ENCODE measurements around the gene SMCHD1.
"Not testable (repeated sequence)": the region's sequence is repeated elsewhere in the genome, so short reads cannot be mapped to it uniquely, and the experiment has no call there.

The SMCHD1 gene

DNA sequence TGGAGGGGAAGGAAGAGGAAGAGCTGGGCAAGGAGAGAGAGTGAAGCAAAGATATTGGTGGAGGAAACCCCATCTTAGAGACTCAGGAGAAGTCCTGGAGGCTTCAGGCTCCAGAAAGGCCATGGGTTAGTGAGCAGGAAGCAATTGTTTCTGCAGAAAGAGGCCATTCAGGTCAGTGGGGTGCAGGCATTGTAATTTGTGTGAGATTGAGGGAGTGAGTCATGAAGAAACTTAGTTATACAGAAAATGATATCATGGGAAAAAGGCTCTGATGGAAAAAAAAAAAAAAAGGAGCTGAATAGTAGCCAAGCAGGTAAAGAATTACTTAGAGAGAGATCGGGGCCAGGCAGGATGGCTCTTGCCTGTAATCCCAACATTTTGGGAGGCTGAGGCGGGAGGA is 195.3 kb downstream of the SMCHD1 start:
- Mint-ChIP-seq H3K27ac (peak overlapping the region; percentile 33), H3K4me1 (ENCODE audit: low read depth) (peaks cover 84% of the 10 kb centered on the region), H3K36me3 (ENCODE audit: low read depth) (peaks cover 98% of the 10 kb centered on the region), H3K9me3 (no peaks in the 10 kb centered on the region), H3K4me3 (peak overlapping the region; percentile 38), H3K27me3 (no peaks in the 10 kb centered on the region)
- intact Hi-C loops (cut with micrococcal nuclease): loop anchor here (10.0 kb wide), 1 partner anchor 46 kb away; no protein-coding TSS in a partner anchor

DNA sequence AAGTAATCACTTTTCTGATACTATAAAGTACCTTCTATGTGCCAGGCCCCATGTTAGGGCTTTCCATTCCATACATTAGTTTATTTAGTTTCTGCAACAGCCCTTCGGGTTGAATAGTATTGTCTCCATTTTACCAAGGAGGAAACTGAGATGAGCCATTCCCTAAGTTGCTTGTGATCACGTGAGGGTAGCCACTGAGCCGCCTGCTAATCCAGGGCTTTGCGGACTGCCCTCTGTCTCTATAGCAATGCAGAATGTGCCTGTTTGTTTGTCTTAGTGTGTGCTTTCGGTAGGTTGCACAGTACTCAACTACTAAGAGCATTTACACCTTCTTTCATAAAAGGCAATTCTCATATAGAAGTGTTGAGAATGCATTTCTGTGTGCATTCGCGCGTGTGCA is 196.2 kb downstream of the SMCHD1 start:
- Mint-ChIP-seq H3K4me3 (no peak overlapping the region), H3K36me3 (ENCODE audit: low read depth) (peaks cover 96% of the 10 kb centered on the region), H3K27me3 (no peaks in the 10 kb centered on the region), H3K27ac (peak overlapping the region; percentile 33), H3K4me1 (ENCODE audit: low read depth) (peaks cover 82% of the 10 kb centered on the region), H3K9me3 (no peaks in the 10 kb centered on the region)
- intact Hi-C loops (cut with micrococcal nuclease): loop anchor here (10.0 kb wide), 1 partner anchor 47 kb away; no protein-coding TSS in a partner anchor

DNA sequence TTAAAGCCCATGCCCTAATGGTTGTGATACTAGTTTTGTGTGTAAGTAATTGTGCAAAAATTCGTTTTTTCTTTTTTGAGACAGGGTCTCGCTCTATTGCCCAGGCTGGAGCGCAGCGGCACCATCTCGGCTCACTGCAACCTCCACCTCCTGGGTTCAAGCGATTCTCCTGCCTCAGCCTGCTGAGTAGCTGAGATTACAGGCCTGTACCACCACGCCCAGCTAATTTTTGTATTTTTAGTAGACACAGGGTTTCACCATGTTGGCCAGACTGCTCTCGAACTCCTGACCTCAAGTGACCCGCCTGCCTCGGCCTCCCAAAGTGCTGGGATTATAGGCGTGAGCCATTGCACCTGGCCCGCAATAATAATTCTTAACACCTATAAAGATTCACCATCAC is 196.9 kb downstream of the SMCHD1 start:
- Mint-ChIP-seq H3K36me3 (ENCODE audit: low read depth) (peaks cover 90% of the 10 kb centered on the region), H3K4me1 (ENCODE audit: low read depth) (peaks cover 89% of the 10 kb centered on the region)
- H3K27me3 Mint-ChIP-seq, H3K4me3 Mint-ChIP-seq, H3K27ac Mint-ChIP-seq, H3K9me3 Mint-ChIP-seq: not testable (repeated sequence)
- intact Hi-C loops (cut with micrococcal nuclease): loop anchor here (10.0 kb wide), 1 partner anchor 48 kb away; no protein-coding TSS in a partner anchor

DNA sequence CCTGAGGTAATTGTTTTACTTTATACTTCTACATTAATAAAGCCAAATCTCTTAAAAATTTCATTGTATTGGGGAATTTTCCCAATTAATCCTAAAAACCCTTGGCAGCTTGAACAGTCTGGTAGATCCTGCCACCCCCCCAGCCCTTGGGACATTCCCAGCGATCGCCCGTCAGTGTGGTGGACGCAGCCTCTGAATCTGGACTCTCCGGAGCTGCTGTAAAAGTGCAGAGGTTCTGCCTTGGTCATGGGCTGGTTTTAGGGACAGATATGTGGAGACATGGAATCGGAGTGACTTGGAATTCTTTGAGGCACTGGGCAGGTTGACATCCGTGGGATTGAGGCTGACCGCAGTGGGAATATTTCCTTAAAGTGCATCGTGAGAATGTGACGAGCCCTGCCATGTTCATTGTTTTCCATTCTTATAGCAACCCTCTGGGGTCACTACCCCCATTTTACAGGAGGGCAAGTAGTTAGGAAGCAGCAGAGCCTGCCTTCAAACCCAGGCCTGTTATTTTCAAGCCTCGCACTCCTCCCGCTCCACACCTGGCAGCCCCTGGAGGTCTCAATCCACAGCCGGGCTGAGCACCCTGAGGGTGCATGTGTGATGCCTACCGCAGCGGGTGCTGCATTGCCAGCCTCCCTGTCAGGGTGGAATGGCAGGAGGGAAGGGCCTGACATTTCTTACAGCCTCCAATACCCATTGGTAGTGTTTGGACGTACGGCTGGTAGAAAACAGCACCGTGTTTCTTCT is 197.8 kb downstream of the SMCHD1 start:
- Mint-ChIP-seq H3K27ac (peak overlapping the region; percentile 97), H3K4me1 (ENCODE audit: low read depth) (peaks cover 98% of the 10 kb centered on the region), H3K27me3 (no peaks in the 10 kb centered on the region), H3K9me3 (no peaks in the 10 kb centered on the region), H3K4me3 (no peak overlapping the region), H3K36me3 (ENCODE audit: low read depth) (peaks cover 85% of the 10 kb centered on the region)
- intact Hi-C loops (cut with micrococcal nuclease): loop anchor here (10.0 kb wide), 1 partner anchor 49 kb away; no protein-coding TSS in a partner anchor

DNA sequence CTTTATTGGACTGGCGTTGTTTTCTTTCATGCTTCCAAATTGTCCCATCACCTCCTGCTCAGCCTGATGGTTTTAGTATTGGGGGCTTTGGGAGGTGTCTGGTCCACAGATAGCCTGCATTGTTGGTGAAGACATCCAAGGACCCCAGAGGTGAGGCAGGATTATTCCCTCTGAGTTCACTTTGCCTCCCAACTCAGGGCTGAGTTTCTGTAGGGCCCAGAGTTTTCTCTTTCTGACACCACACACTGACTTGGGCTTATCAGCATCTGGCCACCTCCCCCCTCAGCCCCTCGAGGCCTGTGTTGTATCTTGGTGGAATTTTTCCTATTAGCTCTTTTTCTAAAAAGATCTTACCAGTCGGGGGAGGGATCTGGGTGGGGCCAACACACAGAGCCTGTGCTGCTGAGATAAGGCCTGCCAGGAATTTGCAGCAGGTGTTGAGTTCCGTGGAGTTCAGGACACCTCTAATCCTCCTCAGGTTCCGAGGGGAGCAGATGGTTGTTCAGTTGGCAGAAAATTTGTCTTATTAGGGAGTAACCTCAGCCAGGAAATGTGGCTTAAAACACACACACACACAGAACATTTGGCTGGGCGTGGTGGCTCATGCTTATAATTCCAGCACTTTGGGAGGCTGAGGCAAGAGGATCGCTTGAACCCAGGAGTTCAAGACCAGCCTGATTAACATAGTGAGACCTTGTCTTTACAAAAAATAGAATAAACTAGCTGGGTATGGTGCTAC is 198.6 kb downstream of the SMCHD1 start:
- Mint-ChIP-seq H3K4me3 (peak overlapping the region; percentile 42), H3K27ac (peak overlapping the region; percentile 97), H3K9me3 (no peaks in the 10 kb centered on the region), H3K36me3 (ENCODE audit: low read depth) (peaks cover 85% of the 10 kb centered on the region), H3K27me3 (no peaks in the 10 kb centered on the region), H3K4me1 (ENCODE audit: low read depth) (peaks cover 98% of the 10 kb centered on the region)
- intact Hi-C loops (cut with micrococcal nuclease): loop anchor here (10.0 kb wide), 1 partner anchor 49 kb away; no protein-coding TSS in a partner anchor
